ENCODE results near the gene ABHD12B.

GRCh38 chr14:50839048-50839447 lies 32.8 kb upstream of the ABHD12B start:
- TF ChIP-seq ZSCAN29 (IDR thresholded peaks at IDR 0.05) (no peak), FOSL1 (tag; conservative IDR thresholded peaks at IDR 0.05) (no peak)
